Fibroblast of the aortic adventitia (primary cell): ENCODE measurements around the gene CDHR1. TPM values are rescaled to one million over a fixed set of nuclear protein-coding genes. Genes with fewer than 3 reads are reported as not detected.
"Not testable (repeated sequence)": the region's sequence is repeated elsewhere in the genome, so short reads cannot be mapped to it uniquely, and the experiment has no call there.

Experiments used
- DNase-seq: peaks from one replicate; pipeline ENCODE4 v3.0.0-alpha.2; 2010; ENCODE audit warnings: low read depth
- H3K4me3 ChIP-seq: 2 replicates; pipeline ENCODE4 v1.5.1; 2011; ENCODE audit warnings: low read depth, mild to moderate bottlenecking, control low read depth, low read length, moderate library complexity
- total RNA-seq: library from RNA; depleted of rRNA; stranded (reverse); fragments of >200 nt; gene quantifications from 2 replicates; pipeline ENCODE4 v1.2.3, GENCODE V29; 2012; ENCODE audit warnings: low replicate concordance
- TF ChIP-seq, protein P1 (sequence below): IDR thresholded peaks from 2 replicates; pipeline ENCODE4 v1.5.1; 2011; ENCODE audit warnings: mild to moderate bottlenecking, low read length, control low read depth, inconsistent platforms; ENCODE audit not compliant: insufficient read depth

CDHR1 gene
- total RNA-seq, 1 donor = not detected

DNA sequence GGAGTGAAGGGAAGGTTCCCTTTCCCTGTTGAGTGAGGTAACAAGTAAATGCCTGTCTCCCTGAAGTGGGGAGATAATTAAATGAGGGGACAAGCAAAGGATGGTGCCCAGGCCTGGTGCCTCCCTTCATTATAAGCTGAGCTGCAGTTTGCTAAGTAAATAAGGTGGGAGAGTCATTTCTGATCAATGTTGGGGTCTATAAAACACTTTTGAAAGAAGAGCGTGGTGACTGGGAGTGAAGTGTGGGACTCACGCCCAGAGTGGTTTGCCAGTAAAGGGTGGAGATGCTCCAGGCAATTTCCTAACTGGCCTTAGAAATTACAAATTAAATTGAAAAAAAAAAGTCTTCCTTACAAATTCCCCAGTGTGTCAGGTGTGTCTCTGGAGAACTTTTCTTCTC is 30.3 kb upstream of the CDHR1 start:
- TF ChIP-seq, protein P1, sequence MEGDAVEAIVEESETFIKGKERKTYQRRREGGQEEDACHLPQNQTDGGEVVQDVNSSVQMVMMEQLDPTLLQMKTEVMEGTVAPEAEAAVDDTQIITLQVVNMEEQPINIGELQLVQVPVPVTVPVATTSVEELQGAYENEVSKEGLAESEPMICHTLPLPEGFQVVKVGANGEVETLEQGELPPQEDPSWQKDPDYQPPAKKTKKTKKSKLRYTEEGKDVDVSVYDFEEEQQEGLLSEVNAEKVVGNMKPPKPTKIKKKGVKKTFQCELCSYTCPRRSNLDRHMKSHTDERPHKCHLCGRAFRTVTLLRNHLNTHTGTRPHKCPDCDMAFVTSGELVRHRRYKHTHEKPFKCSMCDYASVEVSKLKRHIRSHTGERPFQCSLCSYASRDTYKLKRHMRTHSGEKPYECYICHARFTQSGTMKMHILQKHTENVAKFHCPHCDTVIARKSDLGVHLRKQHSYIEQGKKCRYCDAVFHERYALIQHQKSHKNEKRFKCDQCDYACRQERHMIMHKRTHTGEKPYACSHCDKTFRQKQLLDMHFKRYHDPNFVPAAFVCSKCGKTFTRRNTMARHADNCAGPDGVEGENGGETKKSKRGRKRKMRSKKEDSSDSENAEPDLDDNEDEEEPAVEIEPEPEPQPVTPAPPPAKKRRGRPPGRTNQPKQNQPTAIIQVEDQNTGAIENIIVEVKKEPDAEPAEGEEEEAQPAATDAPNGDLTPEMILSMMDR = no peak
- no peak for DNase-seq
- no peak overlapping the region for H3K4me3 ChIP-seq

DNA sequence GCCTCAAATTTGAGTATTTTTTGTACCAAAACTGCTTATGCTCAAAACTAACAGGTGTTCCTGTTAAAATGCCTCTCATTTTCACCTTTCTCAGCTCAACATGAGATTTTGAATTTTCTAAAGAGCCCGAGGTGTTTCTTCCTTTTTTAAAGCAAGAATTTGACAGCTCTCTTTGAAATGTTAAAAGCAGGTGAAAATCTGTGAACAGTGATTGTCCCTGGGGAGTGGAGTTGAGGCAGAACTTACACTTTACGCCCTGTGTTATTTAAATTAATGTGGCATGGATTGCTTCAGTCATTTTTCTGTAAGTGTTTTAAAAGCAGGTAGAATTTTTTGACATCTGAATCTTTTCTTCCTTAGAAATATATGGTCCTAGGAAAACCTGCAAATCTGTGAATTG is 29.9 kb upstream of the CDHR1 start:
- DNase-seq = no peak
- no peak overlapping the region for H3K4me3 ChIP-seq
- TF ChIP-seq, protein P1 = no peak

DNA sequence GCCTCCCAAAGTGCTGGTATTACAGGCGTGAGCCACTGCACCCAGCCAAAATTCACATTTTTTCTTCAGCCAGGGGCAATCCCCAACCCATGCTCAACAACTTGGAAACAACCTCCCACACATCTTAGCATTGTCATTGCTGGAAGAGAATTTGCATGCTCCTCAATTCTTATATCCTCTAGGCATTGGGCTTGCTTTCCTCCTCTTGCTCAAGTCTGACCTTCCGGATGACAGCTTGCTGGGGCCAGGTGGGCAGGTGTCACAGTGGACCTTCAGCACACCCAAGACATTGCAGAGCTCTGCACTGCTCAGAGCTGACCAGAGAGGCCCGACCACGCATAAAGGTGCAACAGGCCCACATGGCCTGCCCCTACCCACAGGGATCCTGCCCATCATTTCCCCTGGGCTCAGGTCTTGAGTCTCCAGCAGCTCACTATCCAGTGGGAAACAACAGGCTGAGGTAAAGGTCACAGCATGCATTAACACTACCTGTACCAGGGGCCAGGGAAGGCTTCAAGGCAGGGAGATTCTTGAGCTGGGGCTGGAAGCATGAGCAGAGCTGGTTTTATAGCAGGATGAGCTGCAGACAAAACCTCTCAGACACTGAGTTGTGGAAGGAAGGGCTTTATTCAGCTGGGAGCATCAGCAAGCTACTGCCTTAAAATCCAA is 27.6 kb upstream of the CDHR1 start:
- TF ChIP-seq, protein P1 = no peak
- H3K4me3 ChIP-seq = no peak overlapping the region
- no peak for DNase-seq

DNA sequence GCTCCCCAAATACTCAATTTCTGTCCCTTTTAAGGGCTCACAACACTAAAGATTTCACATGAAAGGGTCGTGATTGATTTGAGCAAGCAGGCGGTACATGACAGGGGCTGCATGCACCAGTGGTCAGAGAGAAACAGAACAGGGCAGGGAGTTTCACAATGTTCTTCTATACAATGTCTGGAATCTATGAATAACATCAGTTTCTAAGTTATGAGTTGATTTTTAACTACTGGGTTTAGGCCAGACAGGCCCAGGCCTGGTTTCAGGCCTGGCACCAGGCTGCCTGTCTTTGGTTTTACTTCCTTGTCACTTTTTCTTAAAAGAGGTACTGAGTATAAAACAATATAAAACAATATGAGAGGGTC is 27.1 kb upstream of the CDHR1 start:
- H3K4me3 ChIP-seq, DNase-seq: not testable (repeated sequence)

DNA sequence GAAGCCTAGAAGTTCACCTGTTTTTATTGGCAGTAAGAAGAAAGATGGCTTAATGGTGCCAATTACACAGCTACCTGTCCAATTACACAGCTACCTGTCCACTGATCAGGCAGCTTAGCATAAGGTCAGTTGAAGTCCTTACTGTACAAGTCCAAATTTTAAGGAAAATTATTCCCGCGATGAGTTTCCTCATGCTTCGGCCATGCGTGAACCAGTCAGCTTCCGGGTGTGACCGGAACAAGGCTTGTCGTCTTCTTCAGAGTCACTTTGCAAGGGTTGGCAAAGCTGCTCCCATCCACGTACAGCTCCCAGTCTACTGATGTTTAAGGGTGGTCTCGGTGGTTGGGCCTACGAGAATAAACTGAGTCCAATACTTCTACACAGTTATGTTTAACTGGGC is 26.0 kb upstream of the CDHR1 start:
- DNase-seq, H3K4me3 ChIP-seq: not testable (repeated sequence)

DNA sequence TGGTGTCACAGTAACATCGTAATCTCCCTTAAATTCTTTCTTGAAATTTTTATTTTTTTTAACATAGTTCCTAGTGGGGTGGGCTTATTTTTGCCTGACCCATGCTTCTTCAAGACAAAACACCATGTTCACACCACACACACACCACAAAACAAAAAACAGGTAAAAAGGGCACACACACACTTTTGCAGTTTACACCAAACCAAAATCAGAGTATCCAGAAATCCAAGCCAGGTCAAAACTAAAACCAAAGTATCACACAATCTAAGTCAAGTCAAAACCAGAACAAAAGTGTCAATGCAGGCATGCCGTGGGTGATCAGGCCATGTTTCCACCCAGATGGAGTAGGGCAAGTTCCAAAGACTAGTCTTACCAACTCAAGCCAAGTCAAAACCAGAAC is 23.1 kb upstream of the CDHR1 start:
- not testable (repeated sequence) for DNase-seq, H3K4me3 ChIP-seq

DNA sequence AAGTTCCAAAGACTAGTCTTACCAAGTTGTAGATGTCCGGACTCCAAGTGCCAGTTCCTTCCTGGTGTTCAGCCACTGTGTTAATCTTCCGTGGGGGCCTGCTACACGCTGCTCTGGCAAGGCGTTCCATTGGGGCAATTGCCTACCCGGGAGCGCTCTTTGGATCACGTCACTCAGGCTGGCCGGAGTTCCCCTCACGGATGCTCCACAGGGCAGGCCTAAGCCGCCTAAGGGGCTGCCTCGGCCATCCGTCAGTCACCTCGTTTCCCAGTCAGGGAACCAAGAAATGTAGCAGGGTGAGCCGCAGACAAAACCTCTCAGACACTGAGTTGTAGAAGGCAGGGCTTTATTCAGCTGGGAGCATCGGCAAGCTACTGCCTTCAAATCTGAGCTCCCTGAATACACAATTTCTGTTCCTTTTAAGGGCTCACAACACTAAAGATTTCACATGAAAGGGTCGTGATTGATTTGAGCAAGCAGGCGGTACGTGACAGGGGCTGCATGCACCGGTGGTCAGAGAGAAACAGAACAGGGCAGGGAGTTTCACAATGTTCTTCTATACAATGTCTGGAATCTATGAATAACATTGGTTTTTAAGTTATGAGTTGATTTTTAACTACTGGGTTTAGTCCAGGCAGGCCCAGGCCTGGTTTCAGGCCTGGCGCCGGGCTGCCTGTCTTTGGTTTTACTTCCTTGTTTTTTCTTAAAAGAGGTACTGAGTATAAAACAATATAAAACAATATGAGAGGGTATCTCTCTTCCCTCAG is 22.5 kb upstream of the CDHR1 start:
- not testable (repeated sequence) for H3K4me3 ChIP-seq, DNase-seq

DNA sequence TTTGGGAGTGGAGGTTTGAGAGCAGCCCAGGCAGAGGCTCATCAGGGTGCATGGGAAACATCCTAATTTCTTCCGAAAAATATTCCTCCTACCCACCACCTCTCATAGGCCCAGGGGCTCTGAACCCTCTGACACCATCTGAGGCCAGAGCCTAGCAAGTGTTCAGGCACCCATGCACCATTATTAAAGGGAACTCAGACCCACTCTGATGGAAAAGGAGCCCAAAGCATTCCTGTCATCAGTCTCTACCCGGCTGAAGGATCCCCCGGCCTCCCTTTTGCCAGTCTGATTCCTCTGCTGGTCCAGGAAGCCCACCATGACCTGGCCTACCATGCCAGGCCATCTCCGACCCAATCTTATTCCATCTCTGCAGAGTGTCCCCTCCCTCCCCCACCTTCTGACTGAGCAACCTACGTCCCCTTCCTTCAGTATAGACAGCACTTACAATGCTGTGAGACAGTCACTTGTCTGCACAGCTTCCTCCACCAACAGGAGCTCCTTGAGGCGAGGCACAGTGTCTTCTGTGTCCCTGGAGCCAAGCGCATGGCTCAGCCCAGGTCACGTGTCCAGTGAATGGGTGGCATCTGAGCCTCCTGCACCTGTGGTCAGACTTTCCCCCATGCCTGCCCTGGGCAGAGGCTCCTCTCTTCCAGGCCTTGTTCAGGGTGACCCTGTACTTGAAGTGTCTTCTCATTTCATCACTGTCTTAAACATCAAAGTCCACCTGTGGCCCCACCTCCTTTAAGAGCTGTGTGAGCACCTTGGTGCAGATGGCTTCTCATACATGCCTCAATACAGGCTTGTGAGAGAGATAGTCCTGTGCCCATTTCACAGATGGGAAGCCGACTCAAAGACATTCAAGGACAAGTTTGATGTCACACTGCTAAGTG is 21.6 kb upstream of the CDHR1 start:
- no peak overlapping the region for H3K4me3 ChIP-seq
- TF ChIP-seq, protein P1 = no peak
- no peak for DNase-seq

DNA sequence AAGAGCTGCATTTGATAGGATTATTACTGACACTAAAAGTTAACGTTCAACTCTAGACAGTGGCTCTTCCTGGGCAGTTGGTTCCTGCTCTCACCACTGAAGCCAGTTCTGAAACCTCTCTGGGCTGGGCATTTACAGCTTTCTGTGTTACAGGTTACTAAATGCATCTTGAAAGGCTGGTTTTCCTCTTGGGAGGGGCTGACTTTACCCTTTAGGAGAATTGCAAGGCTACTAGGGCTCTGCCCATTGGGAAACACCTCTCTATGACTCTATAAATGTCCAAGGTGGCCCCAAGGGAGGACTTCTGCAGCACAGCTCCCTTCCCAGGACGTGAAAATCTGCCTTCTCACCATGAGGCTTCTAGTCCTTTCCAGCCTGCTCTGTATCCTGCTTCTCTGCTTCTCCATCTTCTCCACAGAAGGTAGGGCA is 20.8 kb upstream of the CDHR1 start, which contains the start of gene GPR15LG:
TSS of gene GPR15LG (plus strand) at position 301 of the 429 bp plus-strand sequence. CDS start at position 352, 51 bp downstream.
- no peak within 1 kb of the TSS for H3K4me3 ChIP-seq
- no peak for DNase-seq
- TF ChIP-seq, protein P1 = no peak
